Esophagus muscularis mucosa (tissue), 4 donors: ENCODE results near the gene NLGN3. TPM values are rescaled to one million over a fixed set of nuclear protein-coding genes. Genes with fewer than 3 reads are reported as not detected.

Source experiments
- DNase-seq: peaks from one replicate; pipeline ENCODE4 v3.0.0-alpha.2; 2017; ENCODE audit errors: extremely low spot score
- H3K27ac ChIP-seq, 4 donors: fragments of 200-600 bp; sonication (generic); replicated peaks in 1 of 4; 1 replicate in 3 of 4; 2 replicates in 1 of 4; pipeline ENCODE4 v1.5.1; 2016 to 2019; ENCODE audit warnings: mild to moderate bottlenecking in 1 of 4
- H3K27me3 ChIP-seq, 4 donors: fragments of 200-600 bp; sonication (generic); one replicate each; pipeline versions ENCODE4 v1.5.1 to v1.6.0; 2016 to 2019
- H3K36me3 ChIP-seq, 4 donors: fragments of 200-600 bp; sonication (generic); one replicate each; pipeline ENCODE4 v1.5.1; 2016 to 2019
- H3K4me1 ChIP-seq, 4 donors: fragments of 200-600 bp; sonication (generic); one replicate each; pipeline ENCODE4 v1.5.1; 2016 to 2019
- H3K4me3 ChIP-seq, 4 donors: fragments of 200-600 bp; sonication (generic); 1 replicate in 2 of 4; 2 replicates in 2 of 4; pipeline ENCODE4 v1.5.1; 2016 to 2019; ENCODE audit warnings: mild to moderate bottlenecking in 4 of 4, moderate library complexity in 1 of 4
- H3K9me3 ChIP-seq, 4 donors: fragments of 200-600 bp; sonication (generic); 1 replicate in 3 of 4; 2 replicates in 1 of 4; pipeline ENCODE4 v1.5.1; 2016 to 2019
- CTCF ChIP-seq, 3 experiments: fragments of 200-600 bp in 2 of 3; fragments of 450-650 bp in 1 of 3; sonication (generic) in 2 of 3; IDR thresholded peaks; one replicate each; pipeline ENCODE4 v1.5.1; 2017 to 2019; ENCODE audit warnings: antibody characterized with exemption in 3 of 3, mild to moderate bottlenecking in 2 of 3, moderate library complexity in 1 of 3
- EP300 ChIP-seq: sonication (generic); formaldehyde crosslinking; IDR thresholded peaks from one replicate; pipeline ENCODE4 v1.6.1; 2017; ENCODE audit warnings: antibody characterized with exemption
- POLR2A ChIP-seq: fragments of 450-650 bp; IDR thresholded peaks from one replicate; pipeline ENCODE4 v1.6.1; 2017; ENCODE audit warnings: antibody characterized with exemption, moderate library complexity, mild to moderate bottlenecking, low read depth
- POLR2AphosphoS5 ChIP-seq, 2 donors: sonication (generic); formaldehyde crosslinking; IDR thresholded peaks; one replicate each; pipeline ENCODE4 v1.6.1; 2017; ENCODE audit warnings: antibody characterized with exemption in 2 of 2
- WGBS: methylation state at CpG from one replicate; pipeline ENCODE4 v1.1.5; 2018; 5-methylcytosine and 5-hydroxymethylcytosine counted together
- intact Hi-C: fragments of 100-400 bp; cut with DNase I; formaldehyde crosslinking; loops from one replicate; pipeline ENCODE4 v1.15.1; 2023
- total RNA-seq, 4 donors: library from RNA; depleted of rRNA; stranded (reverse); fragments of >200 nt; gene quantifications; one replicate each; pipeline versions ENCODE4 v1.1.0 to v1.2.1, GENCODE V29; 2016

NLGN3 gene
- total RNA-seq, 4 donors from 2014 or later: 1.2 to 2.8 (median 2.4) TPM

- H3K27ac ChIP-seq: no peak overlapping the region
- WGBS: 73% methylated on average over 4 of the region's 4 CpGs
- intact Hi-C loops: no loop called here
- H3K27me3 ChIP-seq: peaks cover 0 to 4% (median 0%) of the 10 kb centered on the region in 4 donors
- no peak for TF ChIP-seq EP300
- no peak for TF ChIP-seq POLR2AphosphoS5 (IDR thresholded peaks at IDR 0.05)
- TF ChIP-seq CTCF (IDR thresholded peaks at IDR 0.05): no peak
- TF ChIP-seq POLR2A: no peak
- H3K4me3 ChIP-seq: no peak overlapping the region
- H3K4me1 ChIP-seq: peaks cover 0 to 12% (median 3%) of the 10 kb centered on the region in 4 donors
- no peak for DNase-seq
- no peaks in the 10 kb centered on the region for H3K9me3 ChIP-seq
- no peaks in the 10 kb centered on the region for H3K36me3 ChIP-seq
Measured at GRCh38 chrX:71107245-71107644, 37.4 kb upstream of the NLGN3 start.

- TF ChIP-seq CTCF (IDR thresholded peaks at IDR 0.05) (no peak), POLR2AphosphoS5 (IDR thresholded peaks at IDR 0.05) (no peak), EP300 (no peak), POLR2A (no peak)
- Histone ChIP-seq H3K27ac (no peak overlapping the region), H3K9me3 (no peaks in the 10 kb centered on the region), H3K4me3 (no peak overlapping the region), H3K36me3 (no peaks in the 10 kb centered on the region), H3K27me3 (peaks cover 0 to 4% (median 0%) of the 10 kb centered on the region in 4 donors), H3K4me1 (peaks cover 0 to 12% (median 3%) of the 10 kb centered on the region in 4 donors)
- whole genome bisulfite sequencing: 48% methylated on average over 9 of the region's 9 CpGs
- DNase-seq: no peak
- intact Hi-C loops: no loop called here
Measured at GRCh38 chrX:71107762-71108360, 36.8 kb upstream of the NLGN3 start.

GRCh38 chrX:71109051-71109450 lies 35.6 kb upstream of the NLGN3 start:
- Histone ChIP-seq H3K4me1 (peaks cover 0 to 2% (median 0%) of the 10 kb centered on the region in 4 donors), H3K4me3 (no peak overlapping the region), H3K9me3 (no peaks in the 10 kb centered on the region), H3K27me3 (peaks cover 0 to 4% (median 0%) of the 10 kb centered on the region in 4 donors), H3K27ac (no peak overlapping the region), H3K36me3 (no peaks in the 10 kb centered on the region)
- intact Hi-C loops: no loop called here
- WGBS: 92% methylated on average over 6 of the region's 6 CpGs
- no peak for DNase-seq
- TF ChIP-seq POLR2A (no peak), CTCF (IDR thresholded peaks at IDR 0.05) (no peak), POLR2AphosphoS5 (IDR thresholded peaks at IDR 0.05) (no peak), EP300 (no peak)

- peaks cover 0 to 4% (median 0%) of the 10 kb centered on the region in 4 donors for H3K27me3 ChIP-seq
- 47% methylated on average over 8 of the region's 8 CpGs for WGBS
- H3K9me3 ChIP-seq: no peaks in the 10 kb centered on the region
- no peaks in the 10 kb centered on the region for H3K4me1 ChIP-seq
- H3K27ac ChIP-seq: no peak within 1 kb of the TSS
- no peaks in the 10 kb centered on the region for H3K36me3 ChIP-seq
- peak within 1 kb of the TSS in 1 of 4 donors; percentile 31 for H3K4me3 ChIP-seq
- intact Hi-C loops: no loop called here
- TF ChIP-seq CTCF (IDR thresholded peaks at IDR 0.05): no peak
- peak in 1 of 2 donors; percentile 33 for TF ChIP-seq POLR2AphosphoS5 (IDR thresholded peaks at IDR 0.05)
- no peak for DNase-seq
Measured at GRCh38 chrX:71111141-71111843, 33.3 kb upstream of the NLGN3 start, which contains the start of gene IL2RG. TSS of gene IL2RG (minus strand) at chrX:71111577. CDS start at chrX:71111539, 38 bp downstream.
